Thoracic aorta (tissue), 2 donors: Measurements from ENCODE around the gene CLCNKB. TPM values are rescaled to one million over a fixed set of nuclear protein-coding genes. Genes with fewer than 3 reads are reported as not detected.

ENCODE experiments used
- ATAC-seq: fragments of 150-250 bp; one replicate; pipeline ENCODE4 v1.8.0; 2017; ENCODE audit warnings: low read depth; ENCODE audit not compliant: insufficient number of reproducible peaks, low FRiP score
- DNase-seq: peaks from one replicate; pipeline ENCODE4 v3.0.0-alpha.2; 2020; ENCODE audit warnings: low spot score
- H3K27ac ChIP-seq, 2 donors: fragments of 200-600 bp; sonication (generic); 1 replicate in 1 of 2; 2 replicates in 1 of 2; pipeline ENCODE4 v1.5.1; 2016; ENCODE audit warnings: mild to moderate bottlenecking in 2 of 2, moderate library complexity in 2 of 2
- H3K27me3 ChIP-seq: fragments of 200-600 bp; sonication (generic); replicated peaks from 2 replicates; pipeline ENCODE4 v1.6.0; 2016; ENCODE audit warnings: mild to moderate bottlenecking; ENCODE audit not compliant: insufficient read depth
- H3K36me3 ChIP-seq: fragments of 200-600 bp; sonication (generic); one replicate; pipeline ENCODE4 v1.5.1; 2016
- H3K4me1 ChIP-seq, 2 donors: fragments of 200-600 bp; sonication (generic); 1 replicate in 1 of 2; 2 replicates in 1 of 2; pipeline versions ENCODE4 v1.5.1 to v1.6.0; 2016; ENCODE audit warnings: low read depth in 2 of 2, mild to moderate bottlenecking in 1 of 2; ENCODE audit not compliant: control insufficient read depth in 1 of 2
- H3K4me3 ChIP-seq: fragments of 200-600 bp; sonication (generic); 2 replicates; pipeline ENCODE4 v1.5.1; 2016; ENCODE audit warnings: mild to moderate bottlenecking
- H3K9me3 ChIP-seq: fragments of 200-600 bp; sonication (generic); 2 replicates; pipeline ENCODE4 v1.5.1; 2016
- CTCF ChIP-seq: fragments of 200-600 bp; sonication (generic); IDR thresholded peaks from one replicate; pipeline ENCODE4 v1.5.1; 2019; ENCODE audit warnings: antibody characterized with exemption
- total RNA-seq, 2 donors: library from RNA; depleted of rRNA; stranded (reverse); fragments of >200 nt; gene quantifications; one replicate each; pipeline versions ENCODE4 v1.1.0 to v1.2.3, GENCODE V29; 2016

Gene CLCNKB
- total RNA-seq, 2 donors from 2014 or later: not detected

GRCh38 chr1:16087733-16088132 lies 44.2 kb downstream of the CLCNKB start:
- no peaks in the 10 kb centered on the region for H3K27me3 ChIP-seq
- no peaks in the 10 kb centered on the region for H3K36me3 ChIP-seq
- no peak for DNase-seq
- TF ChIP-seq CTCF: no peak
- H3K9me3 ChIP-seq: no peaks in the 10 kb centered on the region
- no peak overlapping the region for H3K27ac ChIP-seq
- H3K4me3 ChIP-seq: no peak overlapping the region
- H3K4me1 ChIP-seq: no peaks in the 10 kb centered on the region
- no peak for ATAC-seq

- Histone ChIP-seq H3K36me3 (no peaks in the 10 kb centered on the region), H3K27ac (no peak overlapping the region), H3K27me3 (no peaks in the 10 kb centered on the region), H3K4me1 (no peaks in the 10 kb centered on the region), H3K9me3 (no peaks in the 10 kb centered on the region), H3K4me3 (no peak overlapping the region)
- no peak for TF ChIP-seq CTCF
- DNase-seq: no peak
- no peak for ATAC-seq
These were observed 44.8 kb downstream of the CLCNKB start for GRCh38 chr1:16088351-16088911.

- no peak for TF ChIP-seq CTCF
- ATAC-seq (no peak), DNase-seq (no peak)
- H3K27me3 ChIP-seq: no peaks in the 10 kb centered on the region
- H3K4me1 ChIP-seq: no peaks in the 10 kb centered on the region
- no peak overlapping the region for H3K27ac ChIP-seq
- H3K36me3 ChIP-seq: no peaks in the 10 kb centered on the region
- no peak overlapping the region for H3K4me3 ChIP-seq
- no peaks in the 10 kb centered on the region for H3K9me3 ChIP-seq
These were observed 45.4 kb downstream of the CLCNKB start for GRCh38 chr1:16088996-16089395.

GRCh38 chr1:16090076-16090826 lies 46.7 kb downstream of the CLCNKB start:
- Histone ChIP-seq H3K9me3 (no peaks in the 10 kb centered on the region), H3K4me3 (no peak overlapping the region), H3K4me1 (no peaks in the 10 kb centered on the region), H3K27me3 (no peaks in the 10 kb centered on the region), H3K27ac (no peak overlapping the region), H3K36me3 (no peaks in the 10 kb centered on the region)
- no peak for ATAC-seq
- TF ChIP-seq CTCF: no peak
- DNase-seq: no peak

GRCh38 chr1:16091296-16091695 lies 47.7 kb downstream of the CLCNKB start:
- DNase-seq (no peak), ATAC-seq (no peak)
- no peak overlapping the region for H3K27ac ChIP-seq
- no peaks in the 10 kb centered on the region for H3K27me3 ChIP-seq
- no peak overlapping the region for H3K4me3 ChIP-seq
- no peak for TF ChIP-seq CTCF
- no peaks in the 10 kb centered on the region for H3K9me3 ChIP-seq
- no peaks in the 10 kb centered on the region for H3K4me1 ChIP-seq
- H3K36me3 ChIP-seq: no peaks in the 10 kb centered on the region
